HT-29 (cell line): ENCODE data around the gene SMIM14. TPM values are rescaled to one million over a fixed set of nuclear protein-coding genes. Genes with fewer than 3 reads are reported as not detected.
"Not testable (repeated sequence)": the region's sequence is repeated elsewhere in the genome, so short reads cannot be mapped to it uniquely, and the experiment has no call there.

ENCODE experiments used
- DNase-seq: peaks from one replicate; pipeline ENCODE4 v3.0.0-alpha.2; 2015; ENCODE audit warnings: low spot score
- total RNA-seq: library from RNA; depleted of rRNA; stranded (reverse); fragments of >200 nt; shearing (Covaris generic); gene quantifications from 2 replicates; pipeline ENCODE4 v1.2.3, GENCODE V29; 2014

SMIM14 gene
- total RNA-seq, 1 experiment from 2014 or later = 5.4 TPM

GRCh38 chr4:39533541-39533940, 105.1 kb downstream of the SMIM14 start:
- DNase-seq = no peak

- DNase-seq = not testable (repeated sequence)
Observed at GRCh38 chr4:39532237-39532636, 106.4 kb downstream of the SMIM14 start.

- DNase-seq = no peak
Observed at GRCh38 chr4:39530682-39531081, 108.0 kb downstream of the SMIM14 start.

- no peak for DNase-seq
Observed at GRCh38 chr4:39529534-39529933, 109.1 kb downstream of the SMIM14 start.

- no peak for DNase-seq
Observed at GRCh38 chr4:39528061-39528465, 110.6 kb downstream of the SMIM14 start.

- peak; percentile 97 for DNase-seq
Observed at GRCh38 chr4:39527296-39528060, 111.2 kb downstream of the SMIM14 start, which contains the start of gene UGDH. Gene UGDH, minus strand, starts transcription at chr4:39527439. Its CDS starts 5,927 bp downstream, at chr4:39521512.

- DNase-seq = no peak
Observed at GRCh38 chr4:39526765-39527295, 111.8 kb downstream of the SMIM14 start.

- peak; percentile 37 for DNase-seq
Observed at GRCh38 chr4:39525822-39526690, 112.6 kb downstream of the SMIM14 start.

- no peak for DNase-seq
Observed at GRCh38 chr4:39524161-39524957, 114.3 kb downstream of the SMIM14 start.

- no peak for DNase-seq
Observed at GRCh38 chr4:39522068-39522467, 116.6 kb downstream of the SMIM14 start.

GRCh38 chr4:39521253-39521919, 117.3 kb downstream of the SMIM14 start:
- no peak for DNase-seq

GRCh38 chr4:39518484-39518883, 120.2 kb downstream of the SMIM14 start:
- DNase-seq = no peak

GRCh38 chr4:39516407-39516966, 122.2 kb downstream of the SMIM14 start:
- DNase-seq = no peak

- not testable (repeated sequence) for DNase-seq
Observed at GRCh38 chr4:39515669-39516401, 122.8 kb downstream of the SMIM14 start.

GRCh38 chr4:39514888-39515401, 123.7 kb downstream of the SMIM14 start:
- DNase-seq = peak; percentile 70

- not testable (repeated sequence) for DNase-seq
Observed at GRCh38 chr4:39514266-39514665, 124.4 kb downstream of the SMIM14 start.

GRCh38 chr4:39510348-39510929, 128.2 kb downstream of the SMIM14 start:
- DNase-seq = no peak

GRCh38 chr4:39505581-39505980, 133.1 kb downstream of the SMIM14 start:
- DNase-seq = no peak

GRCh38 chr4:39504538-39504937, 134.1 kb downstream of the SMIM14 start:
- no peak for DNase-seq
